ENCODE data around the gene PGP. TPM values are rescaled to one million over a fixed set of nuclear protein-coding genes. Genes with fewer than 3 reads are reported as not detected.

PGP gene
- total RNA-seq, 4 donors from 2014 or later: 8.1 to 10.4 (median 9.6) TPM

DNA sequence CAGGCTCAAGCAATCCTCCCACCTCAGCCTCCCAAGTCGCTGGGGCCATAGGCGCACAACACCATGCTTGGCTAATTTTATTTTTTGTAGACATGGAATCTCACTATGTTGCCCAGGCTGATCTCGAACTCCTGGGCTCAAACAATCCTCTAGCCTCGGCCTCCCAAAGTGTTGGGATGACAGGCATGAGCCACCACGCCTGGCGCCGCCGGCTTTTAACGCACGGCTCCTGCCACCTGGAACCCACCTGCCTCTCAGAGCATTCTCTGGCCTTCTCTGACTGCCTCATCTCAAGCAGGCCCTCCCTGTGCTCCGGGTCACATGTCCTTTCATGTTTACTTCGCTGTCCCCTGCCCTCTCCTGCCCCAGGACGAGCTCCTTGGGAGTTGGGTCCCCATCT lies 28.6 kb downstream of the PGP start:
- TF ChIP-seq, protein P1, sequence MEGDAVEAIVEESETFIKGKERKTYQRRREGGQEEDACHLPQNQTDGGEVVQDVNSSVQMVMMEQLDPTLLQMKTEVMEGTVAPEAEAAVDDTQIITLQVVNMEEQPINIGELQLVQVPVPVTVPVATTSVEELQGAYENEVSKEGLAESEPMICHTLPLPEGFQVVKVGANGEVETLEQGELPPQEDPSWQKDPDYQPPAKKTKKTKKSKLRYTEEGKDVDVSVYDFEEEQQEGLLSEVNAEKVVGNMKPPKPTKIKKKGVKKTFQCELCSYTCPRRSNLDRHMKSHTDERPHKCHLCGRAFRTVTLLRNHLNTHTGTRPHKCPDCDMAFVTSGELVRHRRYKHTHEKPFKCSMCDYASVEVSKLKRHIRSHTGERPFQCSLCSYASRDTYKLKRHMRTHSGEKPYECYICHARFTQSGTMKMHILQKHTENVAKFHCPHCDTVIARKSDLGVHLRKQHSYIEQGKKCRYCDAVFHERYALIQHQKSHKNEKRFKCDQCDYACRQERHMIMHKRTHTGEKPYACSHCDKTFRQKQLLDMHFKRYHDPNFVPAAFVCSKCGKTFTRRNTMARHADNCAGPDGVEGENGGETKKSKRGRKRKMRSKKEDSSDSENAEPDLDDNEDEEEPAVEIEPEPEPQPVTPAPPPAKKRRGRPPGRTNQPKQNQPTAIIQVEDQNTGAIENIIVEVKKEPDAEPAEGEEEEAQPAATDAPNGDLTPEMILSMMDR (IDR thresholded peaks at IDR 0.05): no peak
- DNase-seq (ENCODE audit: low spot score): no peak

DNA sequence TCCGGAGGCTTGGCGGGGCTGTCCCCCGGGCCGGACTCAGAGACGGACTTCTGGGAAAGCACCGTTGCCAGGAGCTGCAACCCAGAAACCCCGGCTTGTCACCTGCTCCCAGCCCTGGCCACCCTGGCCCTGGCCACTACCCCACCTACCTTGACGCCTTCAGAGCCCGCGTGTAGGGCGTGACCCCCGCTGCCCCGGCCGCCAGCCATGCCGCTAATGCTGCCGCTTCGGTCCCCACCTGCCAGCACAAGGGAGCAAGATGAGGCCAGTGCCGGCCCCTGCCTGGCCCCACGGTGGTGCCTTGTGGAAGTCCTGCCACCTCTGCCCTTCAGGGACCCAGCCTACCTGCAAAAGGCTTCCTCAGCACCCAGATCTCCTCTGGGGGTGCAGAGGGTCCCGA lies 29.7 kb downstream of the PGP start:
- TF ChIP-seq, protein P1 (IDR thresholded peaks at IDR 0.05): no peak
- no peak for ATAC-seq (ENCODE audit: low FRiP score)
- no peak for DNase-seq (ENCODE audit: low spot score)

More for the DNA sequence above, 28.6 kb downstream of the PGP start:
- ATAC-seq (ENCODE audit: low FRiP score): no peak

DNA sequence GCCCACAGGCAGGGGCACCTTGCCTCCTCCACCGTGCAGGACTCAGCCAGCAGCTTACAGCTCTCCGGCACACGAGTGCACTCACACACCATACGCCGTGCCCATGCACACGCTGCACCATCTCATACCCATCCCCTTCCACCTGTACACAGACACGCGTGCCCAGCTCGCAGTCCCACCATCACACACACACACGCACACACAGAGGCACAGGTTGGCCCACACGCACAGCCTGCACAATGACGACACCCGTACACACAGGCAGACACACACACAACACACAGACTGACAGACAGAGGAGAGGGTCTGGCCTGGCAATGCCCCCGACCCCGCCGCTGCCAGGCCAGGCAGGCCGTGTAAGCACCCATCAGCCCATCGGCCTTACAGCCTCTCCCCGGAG lies 30.3 kb downstream of the PGP start:
- ATAC-seq (ENCODE audit: low FRiP score): no peak
- TF ChIP-seq, protein P1 (IDR thresholded peaks at IDR 0.05): no peak
- no peak for DNase-seq (ENCODE audit: low spot score)

DNA sequence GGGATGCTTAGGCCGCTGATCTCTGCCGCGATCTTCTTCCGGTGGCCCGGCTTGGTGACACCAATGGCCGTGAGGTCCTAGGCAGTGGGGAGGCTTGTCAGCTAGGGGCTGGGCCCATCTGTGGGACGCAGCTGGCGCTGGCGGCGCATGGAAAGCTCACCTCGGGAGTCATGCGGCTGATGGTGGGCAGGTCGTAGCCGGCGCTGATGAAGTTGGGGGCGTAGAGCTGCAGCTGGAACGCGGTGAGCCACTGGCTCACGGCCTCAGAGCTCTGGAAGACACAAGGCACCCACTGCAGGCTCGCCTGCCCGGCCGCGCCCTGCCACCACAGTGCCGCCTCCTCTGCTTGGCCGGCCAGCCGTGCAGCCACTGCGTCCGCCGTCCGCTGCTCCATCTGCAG lies 31.0 kb downstream of the PGP start:
- no peak for DNase-seq (ENCODE audit: low spot score)
- TF ChIP-seq, protein P1 (IDR thresholded peaks at IDR 0.05): no peak
- no peak for ATAC-seq (ENCODE audit: low FRiP score)

DNA sequence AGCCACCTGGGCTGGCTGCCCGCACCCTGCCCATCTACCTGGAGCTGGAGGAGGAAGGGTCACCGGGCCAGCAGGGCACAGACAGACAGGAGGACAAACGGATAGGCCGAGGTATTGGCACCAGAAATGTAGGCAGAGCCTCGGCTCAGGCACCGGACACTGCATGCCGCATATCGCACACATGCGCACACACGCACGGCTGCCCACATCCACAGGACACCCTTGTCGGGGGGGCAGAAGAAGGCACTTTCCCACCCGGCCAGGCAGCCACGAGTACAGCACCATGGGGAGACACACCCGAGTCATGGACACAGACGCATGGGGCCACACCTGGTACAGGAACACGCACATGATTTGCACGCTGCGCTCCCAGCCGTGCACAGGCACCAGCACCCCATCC lies 32.7 kb downstream of the PGP start:
- no peak for ATAC-seq (ENCODE audit: low FRiP score)
- TF ChIP-seq, protein P1 (IDR thresholded peaks at IDR 0.05): no peak
- DNase-seq (ENCODE audit: low spot score): no peak

DNA sequence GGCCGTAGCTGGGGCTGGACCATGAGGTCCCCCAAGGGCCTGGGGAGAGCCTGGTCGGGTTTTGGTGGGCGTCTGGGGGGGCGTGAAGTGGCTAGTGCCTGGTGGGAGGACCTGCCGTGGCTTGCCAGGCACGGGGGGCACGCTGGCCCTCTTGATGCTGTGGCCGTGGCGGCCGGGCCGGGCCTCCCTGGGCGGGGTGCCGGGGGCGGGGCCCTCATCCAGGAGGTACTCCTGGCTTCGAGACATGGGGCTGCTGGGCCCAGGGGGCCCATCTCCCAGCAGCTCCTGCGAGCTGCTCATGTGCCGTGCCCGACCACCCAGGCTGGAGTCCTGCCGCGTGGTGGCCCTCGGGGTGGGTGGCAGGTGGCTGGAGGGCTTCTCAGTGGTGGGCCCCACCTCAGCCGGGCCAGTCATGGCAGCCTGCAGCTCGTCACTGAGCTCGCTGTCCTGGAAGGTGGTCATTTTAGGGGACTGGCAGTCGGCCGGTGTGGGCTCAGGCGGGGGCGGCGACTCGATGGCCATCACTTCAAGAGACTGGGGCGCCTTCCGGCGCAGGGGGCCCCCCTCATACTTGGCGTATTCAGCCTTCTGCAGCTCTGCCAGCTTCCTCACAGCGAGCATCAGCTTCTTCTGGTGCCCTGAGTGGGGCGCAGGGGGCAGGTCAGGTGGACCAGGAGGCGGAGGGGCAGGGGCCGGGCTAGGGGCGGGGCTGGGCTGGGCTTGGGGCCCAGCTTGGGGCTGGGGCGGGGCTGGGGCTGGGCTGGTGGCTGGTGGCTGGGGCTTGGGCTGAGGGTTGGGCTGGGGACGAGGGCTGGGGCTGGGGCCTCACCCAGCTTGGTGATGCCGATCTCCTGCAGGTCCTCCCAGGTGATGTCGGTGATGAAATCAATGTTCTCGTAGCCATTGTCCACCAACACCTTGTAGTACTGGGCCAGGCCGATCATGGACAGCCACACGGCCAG lies 33.4 kb downstream of the PGP start:
- TF ChIP-seq, protein P1 (IDR thresholded peaks at IDR 0.05): no peak
- ATAC-seq (ENCODE audit: low FRiP score) (no peak), DNase-seq (ENCODE audit: low spot score) (no peak)

DNA sequence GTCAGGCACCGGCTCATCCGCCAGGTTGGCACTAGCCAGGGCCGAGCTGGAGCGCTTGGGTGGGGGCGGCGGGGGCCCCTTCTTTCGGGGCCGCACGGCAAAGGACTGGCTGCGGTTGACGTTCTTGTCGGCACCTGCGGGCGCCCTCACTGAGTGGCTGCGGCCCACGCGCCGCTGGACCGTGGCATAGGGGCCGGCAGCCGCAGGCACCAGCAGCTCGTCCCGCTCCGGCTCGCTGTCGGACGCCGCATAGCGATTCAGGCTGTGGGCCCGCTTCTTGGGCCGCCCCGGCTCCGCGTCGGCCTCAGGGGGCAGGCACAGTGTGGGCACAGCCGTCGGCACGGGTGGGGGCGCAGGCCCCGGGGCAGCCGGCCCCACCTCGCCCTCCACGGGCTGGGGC lies 34.2 kb downstream of the PGP start:
- no peak for DNase-seq (ENCODE audit: low spot score)
- TF ChIP-seq, protein P1 (IDR thresholded peaks at IDR 0.05): no peak

More for the DNA sequence above, 34.2 kb downstream of the PGP start:
- ATAC-seq (ENCODE audit: low FRiP score): no peak

Measured in omental fat pad (tissue), 4 donors.